K562 (cell line): ENCODE measurements around the gene RXFP1. TPM values are rescaled to one million over a fixed set of nuclear protein-coding genes. Genes with fewer than 3 reads are reported as not detected.

Experiments used
- BACH1 ChIP-seq: fragments of 200-800 bp; sonication (Bioruptor generic); IDR thresholded peaks from 2 replicates; pipeline ENCODE4 v1.6.1; 2016; ENCODE audit warnings: missing genetic modification characterization, missing compliant biosample characterization
- EHMT2 ChIP-seq: fragments of 450-650 bp; IDR thresholded peaks from 2 replicates; pipeline ENCODE4 v1.6.1; 2018; ENCODE audit warnings: antibody characterized with exemption
- FOXA3 ChIP-seq, 2 experiments: fragments of 450-650 bp in 1 of 2; sonication (generic) in 1 of 2; formaldehyde crosslinking; IDR thresholded peaks in 1 of 2; conservative IDR thresholded peaks in 1 of 2; 2 replicates each; pipeline versions ENCODE4 v1.4.0 to v1.8.0; 2020 to 2022; ENCODE audit warnings: mild to moderate bottlenecking in 2 of 2, missing genetic modification reagents in 1 of 2
- HDAC6 ChIP-seq: IDR thresholded peaks from 2 replicates; pipeline ENCODE4 v1.6.1; 2012; ENCODE audit warnings: low read depth, mild to moderate bottlenecking, control low read depth, inconsistent platforms, low read length, moderate library complexity
- HIVEP1 ChIP-seq: fragments of 250-450 bp; sonication (Bioruptor Pico); IDR thresholded peaks from 2 replicates; pipeline ENCODE4 v1.4.0; 2020; ENCODE audit warnings: mild to moderate bottlenecking
- IFI16 ChIP-seq: fragments of 250-450 bp; sonication (Bioruptor Pico); IDR thresholded peaks from 2 replicates; pipeline ENCODE4 v2.1.2; 2022; ENCODE audit warnings: mild to moderate bottlenecking, inconsistent platforms
- MBD2 ChIP-seq: sonication (generic); IDR thresholded peaks from 2 replicates; pipeline ENCODE4 v1.6.1; 2016; ENCODE audit warnings: low read depth, borderline replicate concordance
- POLR2A ChIP-seq: fragments of 450-650 bp; conservative IDR thresholded peaks from 2 replicates; pipeline ENCODE4 v1.6.1; 2016
- ZNF408 ChIP-seq: fragments of 250-450 bp; sonication (Bioruptor Pico); IDR thresholded peaks from 2 replicates; pipeline ENCODE4 v1.4.0; 2020; ENCODE audit warnings: low read depth, mild to moderate bottlenecking, moderate library complexity
- ZNF507 ChIP-seq: conservative IDR thresholded peaks from 2 replicates; pipeline ENCODE4 v1.6.1; 2017; ENCODE audit warnings: missing genetic modification characterization, missing compliant biosample characterization
- ZNF668 ChIP-seq: fragments of 250-450 bp; sonication (Bioruptor Pico); IDR thresholded peaks from 2 replicates; pipeline ENCODE4 v1.8.0; 2022; ENCODE audit warnings: mild to moderate bottlenecking, inconsistent platforms
- polyA plus RNA-seq, 8 experiments: library from polyadenylated mRNA; depleted of rRNA in 4 of 8; stranded (reverse) in 5 of 8; unstranded in 3 of 8; fragments of >200 nt; fragmentation: Nextera tagmentation in 2 of 8; fragmentation: Illumina TruSeq in 1 of 8; extraction: Ambion mirVana in 2 of 8; extraction: Trizol in 1 of 8; gene quantifications; 2 replicates each; pipeline versions ENCODE4 v1.2.1 to v1.2.3, GENCODE V29; 2011 to 2014; ENCODE audit warnings: inconsistent platforms in 1 of 8, missing spikeins in 1 of 8
- total RNA-seq, 7 experiments: library from RNA; depleted of rRNA in 6 of 7; stranded (reverse); fragments of >200 nt in 6 of 7; fragmentation: Illumina TruSeq in 2 of 7; extraction: Trizol in 2 of 7; gene quantifications; 2 replicates each; pipeline versions ENCODE4 v1.2.1 to v1.2.3, GENCODE V29; 2011 to 2021; ENCODE audit warnings: low replicate concordance in 1 of 7
- TF ChIP-seq, protein P1 (sequence below), 2 experiments: fragments of 150-350 bp in 1 of 2; IDR thresholded peaks; 2 replicates each; pipeline ENCODE4 v1.6.1; 2012 to 2016; ENCODE audit warnings: low read depth in 2 of 2, low read length in 2 of 2, mild to moderate bottlenecking in 1 of 2, moderate library complexity in 1 of 2
- TF ChIP-seq, protein P2 (sequence below): fragments of 450-650 bp; IDR thresholded peaks from 2 replicates; pipeline ENCODE4 v1.6.1; 2018; ENCODE audit not compliant: partially characterized antibody
- TF ChIP-seq, protein P3 (sequence below): IDR thresholded peaks from 3 replicates; pipeline ENCODE4 v1.6.1; 2011; ENCODE audit warnings: borderline replicate concordance, mild to moderate bottlenecking, moderate library complexity; ENCODE audit not compliant: insufficient read length; ENCODE audit errors: extremely low read depth
- TF ChIP-seq, protein P4 (sequence below): fragments of 450-650 bp; formaldehyde crosslinking; IDR thresholded peaks from 2 replicates; pipeline ENCODE4 v1.4.0; 2020; ENCODE audit warnings: mild to moderate bottlenecking, moderate library complexity

Gene RXFP1
- total and polyA plus RNA-seq, 9 of the 15 experiments (the other 6 are each of a cell fraction or from before 2014, with no cell fraction given): 0.03 to 0.06 (median 0.04) TPM; not detected in 6

DNA sequence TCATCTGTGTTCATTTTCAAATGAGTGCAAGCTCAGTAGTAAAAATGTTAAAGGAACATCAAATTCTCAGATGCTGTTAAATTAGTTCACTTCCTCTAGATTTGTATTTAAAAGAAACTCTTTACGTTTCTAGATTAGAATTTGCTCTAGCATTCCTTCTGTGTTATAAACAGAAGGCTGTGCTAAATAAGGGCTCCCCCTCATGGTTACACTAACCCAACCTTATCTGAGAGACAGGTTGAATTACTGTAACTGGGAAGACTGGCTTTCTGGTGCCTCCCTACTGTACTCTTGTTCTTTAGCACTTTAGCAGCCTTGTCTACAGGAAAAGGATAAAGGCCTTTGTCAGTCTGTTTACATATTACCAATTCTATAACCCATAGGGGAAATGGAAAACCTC is 56.8 kb downstream of the RXFP1 start (continued):
- TF ChIP-seq, protein P1, sequence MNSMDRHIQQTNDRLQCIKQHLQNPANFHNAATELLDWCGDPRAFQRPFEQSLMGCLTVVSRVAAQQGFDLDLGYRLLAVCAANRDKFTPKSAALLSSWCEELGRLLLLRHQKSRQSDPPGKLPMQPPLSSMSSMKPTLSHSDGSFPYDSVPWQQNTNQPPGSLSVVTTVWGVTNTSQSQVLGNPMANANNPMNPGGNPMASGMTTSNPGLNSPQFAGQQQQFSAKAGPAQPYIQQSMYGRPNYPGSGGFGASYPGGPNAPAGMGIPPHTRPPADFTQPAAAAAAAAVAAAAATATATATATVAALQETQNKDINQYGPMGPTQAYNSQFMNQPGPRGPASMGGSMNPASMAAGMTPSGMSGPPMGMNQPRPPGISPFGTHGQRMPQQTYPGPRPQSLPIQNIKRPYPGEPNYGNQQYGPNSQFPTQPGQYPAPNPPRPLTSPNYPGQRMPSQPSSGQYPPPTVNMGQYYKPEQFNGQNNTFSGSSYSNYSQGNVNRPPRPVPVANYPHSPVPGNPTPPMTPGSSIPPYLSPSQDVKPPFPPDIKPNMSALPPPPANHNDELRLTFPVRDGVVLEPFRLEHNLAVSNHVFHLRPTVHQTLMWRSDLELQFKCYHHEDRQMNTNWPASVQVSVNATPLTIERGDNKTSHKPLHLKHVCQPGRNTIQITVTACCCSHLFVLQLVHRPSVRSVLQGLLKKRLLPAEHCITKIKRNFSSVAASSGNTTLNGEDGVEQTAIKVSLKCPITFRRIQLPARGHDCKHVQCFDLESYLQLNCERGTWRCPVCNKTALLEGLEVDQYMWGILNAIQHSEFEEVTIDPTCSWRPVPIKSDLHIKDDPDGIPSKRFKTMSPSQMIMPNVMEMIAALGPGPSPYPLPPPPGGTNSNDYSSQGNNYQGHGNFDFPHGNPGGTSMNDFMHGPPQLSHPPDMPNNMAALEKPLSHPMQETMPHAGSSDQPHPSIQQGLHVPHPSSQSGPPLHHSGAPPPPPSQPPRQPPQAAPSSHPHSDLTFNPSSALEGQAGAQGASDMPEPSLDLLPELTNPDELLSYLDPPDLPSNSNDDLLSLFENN (IDR thresholded peaks at IDR 0.05; ENCODE audit: low read depth in 2 of 2, low read length in 2 of 2): no peak
- TF ChIP-seq, protein P2, sequence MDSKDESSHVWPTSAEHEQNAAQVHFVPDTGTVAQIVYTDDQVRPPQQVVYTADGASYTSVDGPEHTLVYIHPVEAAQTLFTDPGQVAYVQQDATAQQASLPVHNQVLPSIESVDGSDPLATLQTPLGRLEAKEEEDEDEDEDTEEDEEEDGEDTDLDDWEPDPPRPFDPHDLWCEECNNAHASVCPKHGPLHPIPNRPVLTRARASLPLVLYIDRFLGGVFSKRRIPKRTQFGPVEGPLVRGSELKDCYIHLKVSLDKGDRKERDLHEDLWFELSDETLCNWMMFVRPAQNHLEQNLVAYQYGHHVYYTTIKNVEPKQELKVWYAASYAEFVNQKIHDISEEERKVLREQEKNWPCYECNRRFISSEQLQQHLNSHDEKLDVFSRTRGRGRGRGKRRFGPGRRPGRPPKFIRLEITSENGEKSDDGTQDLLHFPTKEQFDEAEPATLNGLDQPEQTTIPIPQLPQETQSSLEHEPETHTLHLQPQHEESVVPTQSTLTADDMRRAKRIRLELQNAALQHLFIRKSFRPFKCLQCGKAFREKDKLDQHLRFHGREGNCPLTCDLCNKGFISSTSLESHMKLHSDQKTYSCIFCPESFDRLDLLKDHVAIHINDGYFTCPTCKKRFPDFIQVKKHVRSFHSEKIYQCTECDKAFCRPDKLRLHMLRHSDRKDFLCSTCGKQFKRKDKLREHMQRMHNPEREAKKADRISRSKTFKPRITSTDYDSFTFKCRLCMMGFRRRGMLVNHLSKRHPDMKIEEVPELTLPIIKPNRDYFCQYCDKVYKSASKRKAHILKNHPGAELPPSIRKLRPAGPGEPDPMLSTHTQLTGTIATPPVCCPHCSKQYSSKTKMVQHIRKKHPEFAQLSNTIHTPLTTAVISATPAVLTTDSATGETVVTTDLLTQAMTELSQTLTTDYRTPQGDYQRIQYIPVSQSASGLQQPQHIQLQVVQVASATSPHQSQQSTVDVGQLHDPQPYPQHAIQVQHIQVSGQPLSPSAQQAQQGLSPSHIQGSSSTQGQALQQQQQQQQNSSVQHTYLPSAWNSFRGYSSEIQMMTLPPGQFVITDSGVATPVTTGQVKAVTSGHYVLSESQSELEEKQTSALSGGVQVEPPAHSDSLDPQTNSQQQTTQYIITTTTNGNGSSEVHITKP: no peak
- TF ChIP-seq, protein P3, sequence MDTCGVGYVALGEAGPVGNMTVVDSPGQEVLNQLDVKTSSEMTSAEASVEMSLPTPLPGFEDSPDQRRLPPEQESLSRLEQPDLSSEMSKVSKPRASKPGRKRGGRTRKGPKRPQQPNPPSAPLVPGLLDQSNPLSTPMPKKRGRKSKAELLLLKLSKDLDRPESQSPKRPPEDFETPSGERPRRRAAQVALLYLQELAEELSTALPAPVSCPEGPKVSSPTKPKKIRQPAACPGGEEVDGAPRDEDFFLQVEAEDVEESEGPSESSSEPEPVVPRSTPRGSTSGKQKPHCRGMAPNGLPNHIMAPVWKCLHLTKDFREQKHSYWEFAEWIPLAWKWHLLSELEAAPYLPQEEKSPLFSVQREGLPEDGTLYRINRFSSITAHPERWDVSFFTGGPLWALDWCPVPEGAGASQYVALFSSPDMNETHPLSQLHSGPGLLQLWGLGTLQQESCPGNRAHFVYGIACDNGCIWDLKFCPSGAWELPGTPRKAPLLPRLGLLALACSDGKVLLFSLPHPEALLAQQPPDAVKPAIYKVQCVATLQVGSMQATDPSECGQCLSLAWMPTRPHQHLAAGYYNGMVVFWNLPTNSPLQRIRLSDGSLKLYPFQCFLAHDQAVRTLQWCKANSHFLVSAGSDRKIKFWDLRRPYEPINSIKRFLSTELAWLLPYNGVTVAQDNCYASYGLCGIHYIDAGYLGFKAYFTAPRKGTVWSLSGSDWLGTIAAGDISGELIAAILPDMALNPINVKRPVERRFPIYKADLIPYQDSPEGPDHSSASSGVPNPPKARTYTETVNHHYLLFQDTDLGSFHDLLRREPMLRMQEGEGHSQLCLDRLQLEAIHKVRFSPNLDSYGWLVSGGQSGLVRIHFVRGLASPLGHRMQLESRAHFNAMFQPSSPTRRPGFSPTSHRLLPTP: no peak
- TF ChIP-seq ZNF507 (tag): no peak
- TF ChIP-seq, protein P4, sequence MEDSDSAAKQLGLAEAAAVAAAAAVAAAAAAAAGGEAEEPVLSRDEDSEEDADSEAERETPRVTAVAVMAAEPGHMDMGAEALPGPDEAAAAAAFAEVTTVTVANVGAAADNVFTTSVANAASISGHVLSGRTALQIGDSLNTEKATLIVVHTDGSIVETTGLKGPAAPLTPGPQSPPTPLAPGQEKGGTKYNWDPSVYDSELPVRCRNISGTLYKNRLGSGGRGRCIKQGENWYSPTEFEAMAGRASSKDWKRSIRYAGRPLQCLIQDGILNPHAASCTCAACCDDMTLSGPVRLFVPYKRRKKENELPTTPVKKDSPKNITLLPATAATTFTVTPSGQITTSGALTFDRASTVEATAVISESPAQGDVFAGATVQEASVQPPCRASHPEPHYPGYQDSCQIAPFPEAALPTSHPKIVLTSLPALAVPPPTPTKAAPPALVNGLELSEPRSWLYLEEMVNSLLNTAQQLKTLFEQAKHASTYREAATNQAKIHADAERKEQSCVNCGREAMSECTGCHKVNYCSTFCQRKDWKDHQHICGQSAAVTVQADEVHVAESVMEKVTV (CRISPR knock-in tag): 0 out of 2 replicates have a peak, but pooled peaks have one; percentile 8
- no peak for TF ChIP-seq BACH1
- no peak for TF ChIP-seq ZNF408 (CRISPR knock-in tag)
- no peak for TF ChIP-seq HIVEP1 (CRISPR knock-in tag)
- TF ChIP-seq POLR2A: no peak
- no peak for TF ChIP-seq IFI16 (CRISPR knock-in tag)
- no peak for TF ChIP-seq EHMT2
- no peak for TF ChIP-seq HDAC6
- no peak for TF ChIP-seq FOXA3 (CRISPR knock-in tag; conservative IDR thresholded peaks at IDR 0.05 in 1 of 2, IDR thresholded peaks at IDR 0.05 in 1 of 2)
- no peak for TF ChIP-seq ZNF668 (CRISPR knock-in tag)
- no peak for TF ChIP-seq MBD2
